GM21526 (cell line): ENCODE results near the gene CCNB1IP1.
A peak's percentile ranks its signal among the peaks of the same experiment; 100 is the strongest.
"Not testable (repeated sequence)": the region's sequence is repeated elsewhere in the genome, so short reads cannot be mapped to it uniquely, and the experiment has no call there.

Experiments
- ATAC-seq: cut with Tn5 transposase; IDR thresholded peaks from one replicate; pipeline ENCODE4 v1.9.1; 2021; ENCODE audit warnings: moderate library complexity; ENCODE audit not compliant: unreplicated experiment, low FRiP score

The CCNB1IP1 gene

GRCh38 chr14:20332788-20333493 is at the start of gene CCNB1IP1:
Gene CCNB1IP1, minus strand, starts transcription at chr14:20333279. Its CDS starts 16,756 bp downstream, at chr14:20316523.
- ATAC-seq = peak; percentile 94

GRCh38 chr14:20382526-20382925 is 49.4 kb upstream of the CCNB1IP1 start:
- no peak for ATAC-seq

GRCh38 chr14:20381341-20381740 is 48.3 kb upstream of the CCNB1IP1 start:
- ATAC-seq = no peak

- no peak for ATAC-seq
Measured at GRCh38 chr14:20380681-20381080, 47.6 kb upstream of the CCNB1IP1 start.

- no peak for ATAC-seq
Measured at GRCh38 chr14:20379743-20380142, 46.7 kb upstream of the CCNB1IP1 start.

GRCh38 chr14:20377171-20377570 is 44.1 kb upstream of the CCNB1IP1 start:
- ATAC-seq = no peak

GRCh38 chr14:20376071-20376588 is 43.1 kb upstream of the CCNB1IP1 start:
- no peak for ATAC-seq

- no peak for ATAC-seq
Measured at GRCh38 chr14:20375471-20375870, 42.4 kb upstream of the CCNB1IP1 start.

GRCh38 chr14:20372796-20373195 is 39.7 kb upstream of the CCNB1IP1 start:
- ATAC-seq = no peak

- no peak for ATAC-seq
Measured at GRCh38 chr14:20365928-20366327, 32.8 kb upstream of the CCNB1IP1 start.

- not testable (repeated sequence) for ATAC-seq
Measured at GRCh38 chr14:20358474-20358873, 25.4 kb upstream of the CCNB1IP1 start.

GRCh38 chr14:20356422-20356821 is 23.3 kb upstream of the CCNB1IP1 start:
- ATAC-seq = no peak

GRCh38 chr14:20350860-20351259 is 17.8 kb upstream of the CCNB1IP1 start:
- no peak for ATAC-seq

GRCh38 chr14:20350282-20350681 is 17.2 kb upstream of the CCNB1IP1 start:
- ATAC-seq = no peak

- ATAC-seq = no peak
Measured at GRCh38 chr14:20347747-20348146, 14.7 kb upstream of the CCNB1IP1 start.

GRCh38 chr14:20346713-20347112 is 13.6 kb upstream of the CCNB1IP1 start:
- ATAC-seq = no peak

- ATAC-seq = no peak
Measured at GRCh38 chr14:20345366-20345765, 12.3 kb upstream of the CCNB1IP1 start.

- ATAC-seq = no peak
Measured at GRCh38 chr14:20343862-20344220, 10.8 kb upstream of the CCNB1IP1 start.

- ATAC-seq = peak; percentile 85
Measured at GRCh38 chr14:20343092-20343861, 10.2 kb upstream of the CCNB1IP1 start, which contains the start of gene PARP2. Gene PARP2, plus strand, starts transcription at chr14:20343635. Its CDS starts 7 bp downstream, at chr14:20343642.

- no peak for ATAC-seq
Measured at GRCh38 chr14:20341646-20342045, 8.6 kb upstream of the CCNB1IP1 start.

GRCh38 chr14:20341032-20341431 is 8.0 kb upstream of the CCNB1IP1 start:
- ATAC-seq = not testable (repeated sequence)

GRCh38 chr14:20334017-20334416 is 938 bp upstream of the CCNB1IP1 start:
- ATAC-seq = no peak
